Lung (tissue), 12 donors: Measurements from ENCODE around the gene PLA2G2C. TPM values are rescaled to one million over a fixed set of nuclear protein-coding genes. Genes with fewer than 3 reads are reported as not detected.

Experiments used
- ATAC-seq: fragments of 200-7000 bp; cut with Tn5 transposase; one replicate; pipeline ENCODE4 v1.9.1; 2020; ENCODE audit warnings: moderate number of reproducible peaks; ENCODE audit not compliant: insufficient read depth, low FRiP score
- DNase-seq, 3 donors: peaks; one replicate each; pipeline ENCODE4 v3.0.0-alpha.2; 2013 to 2017
- H3K27ac ChIP-seq, 2 donors: one replicate each; pipeline ENCODE4 v1.5.1; 2013; ENCODE audit warnings: mild to moderate bottlenecking in 2 of 2, moderate library complexity in 2 of 2, control low read depth in 1 of 2, inconsistent platforms in 1 of 2, low read depth in 1 of 2, low read length in 1 of 2
- H3K27me3 ChIP-seq, 3 donors: one replicate each; pipeline ENCODE4 v1.5.1; 2013; ENCODE audit warnings: low read length in 2 of 3; ENCODE audit not compliant: control insufficient read depth in 3 of 3, insufficient read depth in 3 of 3
- H3K36me3 ChIP-seq, 4 donors: one replicate each; pipeline ENCODE4 v1.5.1; 2013; ENCODE audit warnings: low read length in 4 of 4, mild to moderate bottlenecking in 1 of 4, moderate library complexity in 1 of 4; ENCODE audit not compliant: control insufficient read depth in 4 of 4, insufficient read depth in 4 of 4
- H3K4me1 ChIP-seq, 5 donors: one replicate each; pipeline ENCODE4 v1.5.1; 2013; ENCODE audit warnings: low read length in 5 of 5, mild to moderate bottlenecking in 2 of 5, moderate library complexity in 1 of 5; ENCODE audit not compliant: control insufficient read depth in 5 of 5, insufficient read depth in 5 of 5
- H3K4me3 ChIP-seq: one replicate; pipeline ENCODE4 v1.5.1; 2013; ENCODE audit warnings: mild to moderate bottlenecking, control low read depth, moderate library complexity
- H3K9ac ChIP-seq, 2 donors: one replicate each; pipeline ENCODE4 v1.5.1; 2013; ENCODE audit warnings: low read length in 2 of 2, control low read depth in 1 of 2; ENCODE audit not compliant: insufficient read depth in 1 of 2
- H3K9me3 ChIP-seq, 4 donors: one replicate each; pipeline ENCODE4 v1.5.1; 2013; ENCODE audit warnings: low read length in 3 of 4, mild to moderate bottlenecking in 1 of 4, moderate library complexity in 1 of 4; ENCODE audit not compliant: control insufficient read depth in 4 of 4, insufficient read depth in 3 of 4
- WGBS, 2 donors: extraction: QIAGEN DNeasy Blood & Tissue Kit; methylation state at CpG; one replicate each; pipeline ENCODE4 v1.1.7; 2013; 5-methylcytosine and 5-hydroxymethylcytosine counted together
- polyA plus RNA-seq, 2 donors: library from polyadenylated mRNA; stranded (reverse); fragments of 200-250 nt; gene quantifications; one replicate each; pipeline ENCODE4 v1.2.1, GENCODE V29; 2013
- total RNA-seq, 2 donors: library from RNA; depleted of rRNA in 1 of 2; stranded (reverse); fragments of >200 nt in 1 of 2; gene quantifications; one replicate each; pipeline ENCODE4 v1.2.1, GENCODE V29; 2014 to 2021
- TF ChIP-seq, protein P1 (sequence below): IDR thresholded peaks from 2 replicates; pipeline ENCODE4 v1.5.1; 2012; ENCODE audit warnings: mild to moderate bottlenecking; ENCODE audit errors: control extremely low read depth, extremely low read depth
- donor health status: control.
- donor health status: control.
- donor health status: Bipolar disorder and iron deficiency.
- donor health status: healthy.
- donor health status: DM: yes; HTN: yes; CAD: no.

The PLA2G2C gene
- total and polyA plus RNA-seq, 4 donors, result 0.09 TPM; not detected in 3

GRCh38 chr1:20142001-20142710 lies 44.2 kb downstream of the PLA2G2C start:
- ATAC-seq (no peak), DNase-seq (no peak)
- Histone ChIP-seq H3K36me3 (no peaks in the 10 kb centered on the region), H3K27ac (no peak overlapping the region), H3K9me3 (no peaks in the 10 kb centered on the region), H3K9ac (no peak overlapping the region), H3K4me3 (no peak overlapping the region), H3K4me1 (peaks cover 0 to 7% (median 0%) of the 10 kb centered on the region in 5 donors), H3K27me3 (no peaks in the 10 kb centered on the region)
- 85 to 90% methylated on average over 13 of the region's 13 CpGs for WGBS, 2 donors
- TF ChIP-seq, protein P1, sequence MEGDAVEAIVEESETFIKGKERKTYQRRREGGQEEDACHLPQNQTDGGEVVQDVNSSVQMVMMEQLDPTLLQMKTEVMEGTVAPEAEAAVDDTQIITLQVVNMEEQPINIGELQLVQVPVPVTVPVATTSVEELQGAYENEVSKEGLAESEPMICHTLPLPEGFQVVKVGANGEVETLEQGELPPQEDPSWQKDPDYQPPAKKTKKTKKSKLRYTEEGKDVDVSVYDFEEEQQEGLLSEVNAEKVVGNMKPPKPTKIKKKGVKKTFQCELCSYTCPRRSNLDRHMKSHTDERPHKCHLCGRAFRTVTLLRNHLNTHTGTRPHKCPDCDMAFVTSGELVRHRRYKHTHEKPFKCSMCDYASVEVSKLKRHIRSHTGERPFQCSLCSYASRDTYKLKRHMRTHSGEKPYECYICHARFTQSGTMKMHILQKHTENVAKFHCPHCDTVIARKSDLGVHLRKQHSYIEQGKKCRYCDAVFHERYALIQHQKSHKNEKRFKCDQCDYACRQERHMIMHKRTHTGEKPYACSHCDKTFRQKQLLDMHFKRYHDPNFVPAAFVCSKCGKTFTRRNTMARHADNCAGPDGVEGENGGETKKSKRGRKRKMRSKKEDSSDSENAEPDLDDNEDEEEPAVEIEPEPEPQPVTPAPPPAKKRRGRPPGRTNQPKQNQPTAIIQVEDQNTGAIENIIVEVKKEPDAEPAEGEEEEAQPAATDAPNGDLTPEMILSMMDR, result no peak

GRCh38 chr1:20141466-20141865 lies 44.9 kb downstream of the PLA2G2C start:
- Histone ChIP-seq H3K36me3 (no peaks in the 10 kb centered on the region), H3K9me3 (no peaks in the 10 kb centered on the region), H3K4me3 (no peak overlapping the region), H3K4me1 (peaks cover 0 to 10% (median 0%) of the 10 kb centered on the region in 5 donors), H3K9ac (no peak overlapping the region), H3K27ac (no peak overlapping the region), H3K27me3 (no peaks in the 10 kb centered on the region)
- no peak for DNase-seq
- whole genome bisulfite sequencing, 2 donors, result 90 to 98% methylated on average over 6 to 7 of the region's 7 CpGs
- TF ChIP-seq, protein P1, result no peak
- ATAC-seq, result no peak

DNA sequence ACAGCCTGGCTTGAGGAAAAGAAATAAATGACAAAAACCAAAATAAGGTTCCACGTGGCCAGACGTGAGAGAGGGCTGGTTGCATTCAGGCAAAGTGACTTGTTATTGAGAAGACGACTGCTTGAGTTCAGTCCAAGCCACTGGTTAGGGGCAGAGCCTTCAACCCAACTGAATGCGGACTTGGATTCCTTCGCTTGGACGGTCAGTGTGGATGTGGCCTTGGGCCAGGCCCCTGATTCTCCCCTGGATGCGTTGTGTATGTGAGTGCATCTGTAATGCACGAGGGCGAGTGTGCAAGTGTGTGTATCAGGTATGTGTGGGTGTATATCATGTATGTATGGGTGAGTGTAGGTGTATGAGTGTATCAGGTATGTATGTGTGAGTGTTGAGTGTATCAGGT lies 45.3 kb downstream of the PLA2G2C start:
- WGBS, 2 donors, result 86 to 91% methylated on average over 9 of the region's 9 CpGs

More for the DNA sequence above, 45.3 kb downstream of the PLA2G2C start:
- H3K27me3 ChIP-seq, result no peaks in the 10 kb centered on the region
- H3K9ac ChIP-seq, result no peak overlapping the region
- no peak overlapping the region for H3K4me3 ChIP-seq
- no peaks in the 10 kb centered on the region for H3K9me3 ChIP-seq
- H3K27ac ChIP-seq, result no peak overlapping the region
- H3K4me1 ChIP-seq, result peaks cover 0 to 10% (median 0%) of the 10 kb centered on the region in 5 donors
- DNase-seq (no peak), ATAC-seq (no peak)
- TF ChIP-seq, protein P1, result no peak
- no peaks in the 10 kb centered on the region for H3K36me3 ChIP-seq
